Thyroid gland (tissue), 4 donors: ENCODE measurements around the gene TSPAN11. TPM values are rescaled to one million over a fixed set of nuclear protein-coding genes. Genes with fewer than 3 reads are reported as not detected.

Experiments
- DNase-seq, 2 donors: peaks; one replicate each; pipeline ENCODE4 v3.0.0-alpha.2; 2019
- H3K27ac ChIP-seq, 3 donors: fragments of 200-600 bp; sonication (generic); 1 replicate in 2 of 3; 2 replicates in 1 of 3; pipeline ENCODE4 v1.5.1; 2016 to 2019; ENCODE audit warnings: mild to moderate bottlenecking in 1 of 3, moderate library complexity in 1 of 3
- H3K27me3 ChIP-seq: fragments of 200-600 bp; sonication (generic); one replicate; pipeline ENCODE4 v1.5.1; 2019
- H3K36me3 ChIP-seq, 2 donors: fragments of 200-600 bp; sonication (generic); one replicate each; pipeline ENCODE4 v1.5.1; 2016 to 2019
- H3K4me1 ChIP-seq, 2 donors: fragments of 200-600 bp; sonication (generic); one replicate each; pipeline ENCODE4 v1.5.1; 2017 to 2019
- H3K4me3 ChIP-seq, 3 donors: fragments of 200-600 bp; sonication (generic); replicated peaks in 1 of 3; 1 replicate in 2 of 3; 2 replicates in 1 of 3; pipeline ENCODE4 v1.5.1; 2016; ENCODE audit warnings: mild to moderate bottlenecking in 1 of 3
- H3K9me3 ChIP-seq: fragments of 200-600 bp; sonication (generic); one replicate; pipeline ENCODE4 v1.5.1; 2017
- POLR2A ChIP-seq, 2 donors: fragments of 450-650 bp; IDR thresholded peaks; one replicate each; pipeline ENCODE4 v1.6.1; 2017; ENCODE audit warnings: antibody characterized with exemption in 2 of 2, mild to moderate bottlenecking in 2 of 2, moderate library complexity in 1 of 2
- WGBS, 2 donors: methylation state at CpG; one replicate each; pipeline ENCODE4 v1.1.5; 2017; 5-methylcytosine and 5-hydroxymethylcytosine counted together
- intact Hi-C: fragments of 100-400 bp; cut with DNase I; formaldehyde crosslinking; loops from one replicate; pipeline ENCODE4 v1.15.1; 2023
- total RNA-seq, 4 donors: library from RNA; depleted of rRNA; stranded (reverse); fragments of >200 nt; gene quantifications; one replicate each; pipeline ENCODE4 v1.2.3, GENCODE V29; 2016
- TF ChIP-seq, protein P1 (sequence below), 6 experiments: fragments of 200-600 bp in 3 of 6; fragments of 450-650 bp in 3 of 6; sonication (generic) in 3 of 6; IDR thresholded peaks; one replicate each; pipeline ENCODE4 v1.5.1; 2016 to 2019; ENCODE audit warnings: antibody characterized with exemption in 6 of 6, mild to moderate bottlenecking in 2 of 6, inconsistent platforms in 1 of 6, moderate library complexity in 1 of 6

Gene TSPAN11
- total RNA-seq, 4 donors from 2014 or later, result 2.0 to 7.5 (median 4.4) TPM

DNA sequence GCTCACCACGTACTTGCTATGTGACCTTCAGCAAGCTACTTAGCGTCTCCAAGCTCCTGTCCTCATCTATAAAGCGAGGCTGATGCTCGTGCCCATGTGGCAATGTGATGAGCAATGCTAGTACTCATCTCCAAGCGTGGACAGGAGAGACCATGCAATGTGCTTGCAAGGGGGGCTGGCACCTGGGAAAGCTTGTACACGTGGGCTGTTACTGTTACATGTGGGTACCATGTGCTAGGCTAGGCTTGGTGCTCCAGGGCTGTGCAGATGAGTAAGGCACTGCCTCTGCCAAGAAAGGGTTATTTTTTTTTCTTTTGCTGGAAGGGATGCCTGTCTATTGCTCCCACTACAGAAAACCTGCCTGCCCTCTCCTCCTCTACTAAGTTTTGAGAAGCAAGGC lies 46.6 kb downstream of the TSPAN11 start:
- intact Hi-C loops, result no loop called here
- Histone ChIP-seq H3K4me1 (no peaks in the 10 kb centered on the region), H3K4me3 (no peak overlapping the region), H3K27me3 (no peaks in the 10 kb centered on the region), H3K36me3 (no peaks in the 10 kb centered on the region), H3K9me3 (no peaks in the 10 kb centered on the region), H3K27ac (no peak overlapping the region)
- no peak for TF ChIP-seq POLR2A (IDR thresholded peaks at IDR 0.05)
- TF ChIP-seq, protein P1, sequence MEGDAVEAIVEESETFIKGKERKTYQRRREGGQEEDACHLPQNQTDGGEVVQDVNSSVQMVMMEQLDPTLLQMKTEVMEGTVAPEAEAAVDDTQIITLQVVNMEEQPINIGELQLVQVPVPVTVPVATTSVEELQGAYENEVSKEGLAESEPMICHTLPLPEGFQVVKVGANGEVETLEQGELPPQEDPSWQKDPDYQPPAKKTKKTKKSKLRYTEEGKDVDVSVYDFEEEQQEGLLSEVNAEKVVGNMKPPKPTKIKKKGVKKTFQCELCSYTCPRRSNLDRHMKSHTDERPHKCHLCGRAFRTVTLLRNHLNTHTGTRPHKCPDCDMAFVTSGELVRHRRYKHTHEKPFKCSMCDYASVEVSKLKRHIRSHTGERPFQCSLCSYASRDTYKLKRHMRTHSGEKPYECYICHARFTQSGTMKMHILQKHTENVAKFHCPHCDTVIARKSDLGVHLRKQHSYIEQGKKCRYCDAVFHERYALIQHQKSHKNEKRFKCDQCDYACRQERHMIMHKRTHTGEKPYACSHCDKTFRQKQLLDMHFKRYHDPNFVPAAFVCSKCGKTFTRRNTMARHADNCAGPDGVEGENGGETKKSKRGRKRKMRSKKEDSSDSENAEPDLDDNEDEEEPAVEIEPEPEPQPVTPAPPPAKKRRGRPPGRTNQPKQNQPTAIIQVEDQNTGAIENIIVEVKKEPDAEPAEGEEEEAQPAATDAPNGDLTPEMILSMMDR (IDR thresholded peaks at IDR 0.05), result no peak
- DNase-seq, result no peak
- 83 to 88% methylated on average over 4 to 6 of the region's 6 CpGs for WGBS, 2 donors

DNA sequence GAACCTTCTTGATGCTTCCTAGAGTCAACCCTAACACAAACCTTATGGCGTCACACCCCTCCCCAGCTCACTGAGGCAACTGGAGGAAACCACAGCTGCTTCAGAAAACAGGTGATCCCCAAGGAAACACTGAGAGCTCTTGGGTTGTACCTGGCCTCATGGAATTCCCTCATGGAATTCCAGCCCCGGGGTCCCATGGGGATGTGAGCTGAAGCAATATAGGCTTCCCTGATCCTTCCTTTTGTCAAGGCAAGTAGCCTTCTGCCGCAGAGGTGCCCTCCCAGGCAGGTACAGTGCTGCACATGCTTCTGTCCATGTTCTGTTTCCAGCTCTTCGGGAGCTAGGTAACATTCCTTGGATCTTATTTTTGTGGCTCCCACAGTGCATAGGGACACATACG lies 47.3 kb downstream of the TSPAN11 start:
- Histone ChIP-seq H3K27me3 (no peaks in the 10 kb centered on the region), H3K4me3 (no peak overlapping the region), H3K36me3 (no peaks in the 10 kb centered on the region), H3K27ac (no peak overlapping the region), H3K9me3 (no peaks in the 10 kb centered on the region), H3K4me1 (no peaks in the 10 kb centered on the region)
- intact Hi-C loops, result no loop called here
- whole genome bisulfite sequencing, 2 donors, result 81 to 84% methylated on average over 5 of the region's 5 CpGs
- DNase-seq, result no peak
- no peak for TF ChIP-seq POLR2A (IDR thresholded peaks at IDR 0.05)
- TF ChIP-seq, protein P1 (IDR thresholded peaks at IDR 0.05), result no peak

DNA sequence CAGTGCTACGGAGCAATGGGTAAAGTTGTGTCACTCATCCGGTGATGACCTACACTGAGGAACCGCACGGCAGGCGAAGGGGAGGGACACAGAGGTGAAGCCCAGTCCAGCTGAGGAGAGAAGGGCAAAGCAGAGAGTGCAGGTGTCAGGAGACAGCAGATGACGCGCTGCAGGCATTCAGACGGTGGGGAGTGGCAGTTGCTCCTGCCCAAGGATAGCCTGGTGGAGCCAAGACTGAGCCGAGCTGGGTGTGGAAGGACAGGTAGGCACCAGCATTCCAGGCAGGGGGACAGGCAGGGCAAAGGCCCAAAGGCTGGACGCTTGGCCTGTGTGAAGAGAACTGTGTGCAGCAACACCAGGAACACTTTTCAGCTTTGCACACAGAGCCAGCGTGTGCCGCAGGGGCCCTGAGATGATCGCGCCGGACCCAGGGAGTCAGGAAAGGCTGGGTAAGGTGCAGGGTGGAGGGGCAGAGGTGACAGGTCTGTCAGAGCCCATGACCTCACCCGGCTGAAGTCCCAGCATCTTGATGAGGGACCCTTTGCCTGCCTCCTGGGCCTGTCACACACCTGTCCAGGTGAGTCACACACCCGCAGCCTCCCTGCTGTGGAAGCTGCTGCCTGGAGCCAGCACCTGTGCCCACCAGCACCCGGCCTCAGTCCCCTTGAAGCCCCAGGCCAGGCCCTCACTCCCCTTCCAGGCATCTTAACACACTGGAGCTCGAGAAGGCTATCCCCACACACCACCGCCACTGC lies 48.4 kb downstream of the TSPAN11 start:
- H3K4me3 ChIP-seq, result no peak overlapping the region
- no peaks in the 10 kb centered on the region for H3K36me3 ChIP-seq
- no peak overlapping the region for H3K27ac ChIP-seq
- TF ChIP-seq, protein P1 (IDR thresholded peaks at IDR 0.05), result no peak
- TF ChIP-seq POLR2A (IDR thresholded peaks at IDR 0.05), result no peak
- H3K27me3 ChIP-seq, result no peaks in the 10 kb centered on the region
- DNase-seq, result no peak
- H3K9me3 ChIP-seq, result no peaks in the 10 kb centered on the region
- H3K4me1 ChIP-seq, result no peaks in the 10 kb centered on the region
- intact Hi-C loops, result no loop called here
- WGBS, 2 donors, result 80 to 81% methylated on average over 18 to 20 of the region's 20 CpGs

DNA sequence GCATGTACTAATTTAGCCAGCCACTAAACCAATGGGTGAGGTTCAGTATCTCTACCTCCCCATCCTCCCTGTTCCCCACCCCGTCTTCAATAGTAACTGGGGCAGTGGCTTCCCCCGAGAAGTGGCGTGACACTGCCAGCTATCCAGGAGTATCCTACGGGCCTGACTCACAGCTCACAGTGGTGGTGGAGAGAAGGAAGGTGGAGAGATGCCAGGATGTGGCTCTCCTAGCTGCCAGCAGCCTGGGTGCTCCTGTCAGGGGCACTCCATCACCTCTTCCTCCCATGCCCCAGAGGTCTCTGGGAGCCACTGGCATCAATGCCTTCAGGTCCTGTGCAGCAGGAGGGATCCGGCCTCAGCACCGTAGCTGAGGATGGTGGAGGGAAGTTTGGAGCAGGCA lies 49.0 kb downstream of the TSPAN11 start:
- TF ChIP-seq POLR2A (IDR thresholded peaks at IDR 0.05), result no peak
- TF ChIP-seq, protein P1 (IDR thresholded peaks at IDR 0.05), result no peak

DNA sequence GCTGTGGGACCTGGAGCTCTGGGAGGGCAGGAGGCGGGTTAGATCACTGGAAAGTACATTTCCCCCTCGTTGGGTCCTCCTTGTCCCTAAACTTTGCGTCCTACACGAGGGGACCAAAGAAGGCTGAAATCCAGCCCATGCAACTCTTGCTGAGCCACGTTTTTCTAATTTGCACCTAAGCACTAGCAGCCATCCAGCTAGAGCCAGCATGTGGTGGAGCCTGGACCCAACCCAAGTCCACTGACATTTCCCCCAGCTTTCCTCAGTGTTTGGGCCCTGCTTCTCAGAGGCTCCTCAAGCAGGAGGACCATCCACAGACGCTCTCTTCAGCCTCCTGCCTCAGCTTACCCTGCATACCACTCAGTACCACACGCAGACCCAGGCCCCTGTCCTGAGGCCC lies 49.7 kb downstream of the TSPAN11 start:
- H3K4me1 ChIP-seq, result no peaks in the 10 kb centered on the region
- no peak for TF ChIP-seq POLR2A (IDR thresholded peaks at IDR 0.05)
- TF ChIP-seq, protein P1 (IDR thresholded peaks at IDR 0.05), result no peak
- H3K27ac ChIP-seq, result no peak overlapping the region
- DNase-seq, result no peak
- no peak overlapping the region for H3K4me3 ChIP-seq
- 66 to 71% methylated on average over 6 to 7 of the region's 7 CpGs for WGBS, 2 donors
- no peaks in the 10 kb centered on the region for H3K36me3 ChIP-seq
- H3K27me3 ChIP-seq, result no peaks in the 10 kb centered on the region
- no peaks in the 10 kb centered on the region for H3K9me3 ChIP-seq
- intact Hi-C loops, result no loop called here

More for the DNA sequence above, 49.0 kb downstream of the TSPAN11 start:
- no peak for DNase-seq
- intact Hi-C loops, result no loop called here
- Histone ChIP-seq H3K36me3 (no peaks in the 10 kb centered on the region), H3K27ac (no peak overlapping the region), H3K4me1 (no peaks in the 10 kb centered on the region), H3K27me3 (no peaks in the 10 kb centered on the region), H3K9me3 (no peaks in the 10 kb centered on the region), H3K4me3 (no peak overlapping the region)
- 86 to 87% methylated on average over 6 of the region's 6 CpGs for WGBS, 2 donors
